ENCODE results near the gene PTPRT. TPM values are rescaled to one million over a fixed set of nuclear protein-coding genes. Genes with fewer than 3 reads are reported as not detected.

The PTPRT gene
- polyA plus RNA-seq, 1 experiment, result not detected

DNA sequence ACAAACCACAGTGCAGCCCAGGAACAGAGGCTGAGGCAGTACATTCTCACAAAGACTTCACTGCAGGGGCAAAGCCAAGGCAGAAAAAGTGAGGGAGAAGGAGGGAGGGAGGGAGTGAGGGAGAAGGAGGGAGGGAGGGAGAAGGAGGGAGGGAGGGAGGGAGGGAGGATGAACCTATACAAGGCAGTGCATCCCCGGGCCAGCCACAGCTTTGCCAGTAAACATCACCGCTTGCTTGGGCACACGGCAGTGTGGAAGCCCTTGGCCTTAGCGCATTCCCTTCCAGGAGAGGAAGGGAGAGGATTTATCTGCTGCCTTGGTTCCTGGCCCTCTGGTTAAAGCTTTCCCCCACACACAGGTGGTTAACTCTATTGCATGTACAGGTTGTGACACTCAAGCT lies 234.0 kb downstream of the PTPRT start:
- no peaks in the 10 kb centered on the region for H3K27me3 ChIP-seq (ENCODE audit: control insufficient read depth, insufficient read depth, low read length)
- H3K4me3 ChIP-seq (ENCODE audit: low read depth, low read length), result no peak overlapping the region
- ChIA-PET CTCF (no interaction called here), POLR2A (no interaction called here)
- DNase-seq (ENCODE audit: low read depth), result no peak
- no peaks in the 10 kb centered on the region for H3K36me3 ChIP-seq (ENCODE audit: control insufficient read depth, insufficient read depth, low read length)
- TF ChIP-seq, protein P1, sequence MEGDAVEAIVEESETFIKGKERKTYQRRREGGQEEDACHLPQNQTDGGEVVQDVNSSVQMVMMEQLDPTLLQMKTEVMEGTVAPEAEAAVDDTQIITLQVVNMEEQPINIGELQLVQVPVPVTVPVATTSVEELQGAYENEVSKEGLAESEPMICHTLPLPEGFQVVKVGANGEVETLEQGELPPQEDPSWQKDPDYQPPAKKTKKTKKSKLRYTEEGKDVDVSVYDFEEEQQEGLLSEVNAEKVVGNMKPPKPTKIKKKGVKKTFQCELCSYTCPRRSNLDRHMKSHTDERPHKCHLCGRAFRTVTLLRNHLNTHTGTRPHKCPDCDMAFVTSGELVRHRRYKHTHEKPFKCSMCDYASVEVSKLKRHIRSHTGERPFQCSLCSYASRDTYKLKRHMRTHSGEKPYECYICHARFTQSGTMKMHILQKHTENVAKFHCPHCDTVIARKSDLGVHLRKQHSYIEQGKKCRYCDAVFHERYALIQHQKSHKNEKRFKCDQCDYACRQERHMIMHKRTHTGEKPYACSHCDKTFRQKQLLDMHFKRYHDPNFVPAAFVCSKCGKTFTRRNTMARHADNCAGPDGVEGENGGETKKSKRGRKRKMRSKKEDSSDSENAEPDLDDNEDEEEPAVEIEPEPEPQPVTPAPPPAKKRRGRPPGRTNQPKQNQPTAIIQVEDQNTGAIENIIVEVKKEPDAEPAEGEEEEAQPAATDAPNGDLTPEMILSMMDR (IDR thresholded peaks at IDR 0.05; ENCODE audit: insufficient read depth, low read depth, low read length), result no peak

DNA sequence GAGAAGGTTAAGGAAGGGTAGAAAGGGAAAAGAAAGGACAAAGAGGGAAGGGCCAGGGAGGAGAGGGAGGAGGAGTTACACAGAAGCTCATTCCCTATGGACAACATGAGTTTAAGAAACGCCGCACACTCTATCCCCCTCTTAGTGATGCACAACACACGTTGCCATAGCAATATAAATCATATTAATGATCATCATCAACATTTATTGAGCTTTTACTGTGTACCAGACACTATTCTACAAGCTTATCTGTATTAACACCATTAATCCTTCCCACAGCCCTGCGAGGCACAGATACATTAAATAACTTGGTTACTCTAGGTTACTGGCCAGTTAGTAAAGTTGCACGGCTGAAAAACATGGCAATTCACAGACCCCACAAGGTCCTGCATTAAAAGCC lies 234.8 kb downstream of the PTPRT start:
- TF ChIP-seq, protein P1 (IDR thresholded peaks at IDR 0.05; ENCODE audit: insufficient read depth, low read depth, low read length), result no peak
- POLR2A ChIA-PET, result no interaction called here
- CTCF ChIA-PET, result no interaction called here

DNA sequence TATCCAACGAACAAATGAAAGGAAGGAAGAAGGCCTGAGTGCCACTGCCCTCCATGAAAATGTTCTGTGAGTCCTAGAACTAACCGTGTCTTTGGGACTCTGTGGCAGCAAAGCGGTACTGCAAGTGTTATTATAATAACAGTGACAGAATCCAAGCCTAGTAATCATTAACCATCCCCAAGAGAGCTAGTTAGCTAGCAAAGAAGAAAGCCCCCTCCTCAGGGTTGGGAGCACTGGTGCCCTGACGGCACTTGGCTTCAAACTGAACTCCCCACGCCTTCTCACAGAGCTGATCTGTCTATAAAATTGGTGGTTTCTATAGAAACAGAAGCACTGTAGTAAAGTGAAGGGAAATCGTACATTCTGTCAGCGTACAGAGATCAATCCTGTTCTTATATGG lies 239.8 kb downstream of the PTPRT start:
- CTCF ChIA-PET, result no interaction called here
- Histone ChIP-seq H3K27me3 (ENCODE audit: control insufficient read depth, insufficient read depth, low read length) (no peaks in the 10 kb centered on the region), H3K4me3 (ENCODE audit: low read depth, low read length) (no peak overlapping the region), H3K36me3 (ENCODE audit: control insufficient read depth, insufficient read depth, low read length) (no peaks in the 10 kb centered on the region)
- no peak for DNase-seq (ENCODE audit: low read depth)
- POLR2A ChIA-PET, result no interaction called here
- TF ChIP-seq, protein P1 (IDR thresholded peaks at IDR 0.05; ENCODE audit: insufficient read depth, low read depth, low read length), result no peak

More for the DNA sequence above, 234.8 kb downstream of the PTPRT start:
- no peak overlapping the region for H3K4me3 ChIP-seq (ENCODE audit: low read depth, low read length)
- no peaks in the 10 kb centered on the region for H3K27me3 ChIP-seq (ENCODE audit: control insufficient read depth, insufficient read depth, low read length)
- DNase-seq (ENCODE audit: low read depth), result no peak
- H3K36me3 ChIP-seq (ENCODE audit: control insufficient read depth, insufficient read depth, low read length), result no peaks in the 10 kb centered on the region

DNA sequence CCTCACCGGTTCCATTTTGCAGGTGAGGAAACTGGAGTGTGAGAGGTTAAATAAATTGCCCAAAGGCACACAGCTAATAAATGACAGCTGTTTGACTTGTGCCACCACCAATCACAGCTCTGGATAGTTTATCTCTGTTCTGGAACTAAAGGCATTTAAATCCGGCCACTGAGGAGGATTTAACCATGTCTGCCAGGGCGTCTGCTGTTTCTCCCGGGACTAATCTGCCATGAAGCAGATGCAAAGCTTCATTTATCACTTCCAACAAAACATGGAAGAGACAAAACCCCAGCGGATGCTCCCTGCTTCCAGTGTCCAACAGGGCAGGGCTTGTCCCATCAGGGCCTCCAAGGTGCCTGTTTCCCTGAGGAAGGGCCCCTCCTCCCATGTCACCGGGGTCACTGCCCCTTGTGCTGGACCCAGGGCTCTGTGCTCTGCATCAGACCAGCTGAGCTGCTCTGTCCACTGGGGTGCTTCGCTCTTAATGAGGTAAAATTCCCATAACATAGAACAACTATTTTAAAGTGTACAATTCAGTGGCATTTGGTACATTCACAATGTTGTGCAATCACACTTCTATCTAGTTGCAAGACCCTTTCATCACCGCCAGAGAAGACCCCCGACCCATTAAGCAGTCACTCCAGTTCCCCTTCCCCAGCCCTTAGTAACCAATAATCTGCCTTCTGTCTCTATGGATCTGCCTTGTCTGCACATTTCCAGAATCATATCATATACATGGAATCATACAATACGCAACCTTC lies 244.3 kb downstream of the PTPRT start:
- Histone ChIP-seq H3K36me3 (ENCODE audit: control insufficient read depth, insufficient read depth, low read length) (no peaks in the 10 kb centered on the region), H3K27me3 (ENCODE audit: control insufficient read depth, insufficient read depth, low read length) (no peaks in the 10 kb centered on the region), H3K4me3 (ENCODE audit: low read depth, low read length) (no peak overlapping the region)
- no peak for DNase-seq (ENCODE audit: low read depth)
- CTCF ChIA-PET, result no interaction called here
- POLR2A ChIA-PET, result no interaction called here
- TF ChIP-seq, protein P1 (IDR thresholded peaks at IDR 0.05; ENCODE audit: insufficient read depth, low read depth, low read length), result no peak

DNA sequence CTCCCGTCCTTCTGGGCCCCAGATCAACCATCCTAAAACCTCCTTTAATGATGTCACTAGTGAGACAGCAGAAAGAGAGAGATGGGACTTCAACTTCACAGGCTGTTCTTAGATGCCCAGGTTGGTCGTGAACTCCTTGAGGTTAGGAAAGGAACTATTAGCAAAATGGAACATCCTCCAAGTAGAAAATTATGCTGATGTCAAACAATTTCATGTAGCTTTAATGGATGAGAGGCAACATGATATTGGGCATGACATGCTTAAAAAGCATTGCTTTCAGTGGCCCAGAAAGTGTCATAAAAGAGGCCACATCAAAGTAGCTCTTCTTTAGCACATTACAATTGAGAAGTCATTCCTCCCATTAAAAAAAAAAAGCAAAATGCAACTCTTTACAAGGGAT lies 248.1 kb downstream of the PTPRT start:
- ChIA-PET POLR2A (no interaction called here), CTCF (no interaction called here)

More for the DNA sequence above, 248.1 kb downstream of the PTPRT start:
- H3K4me3 ChIP-seq (ENCODE audit: low read depth, low read length), result no peak overlapping the region
- H3K27me3 ChIP-seq (ENCODE audit: control insufficient read depth, insufficient read depth, low read length), result no peaks in the 10 kb centered on the region
- DNase-seq (ENCODE audit: low read depth), result no peak
- TF ChIP-seq, protein P1 (IDR thresholded peaks at IDR 0.05; ENCODE audit: insufficient read depth, low read depth, low read length), result no peak
- H3K36me3 ChIP-seq (ENCODE audit: control insufficient read depth, insufficient read depth, low read length), result no peaks in the 10 kb centered on the region

Data from BJ (cell line).